ENCODE measurements around the gene BMP6.

DNA sequence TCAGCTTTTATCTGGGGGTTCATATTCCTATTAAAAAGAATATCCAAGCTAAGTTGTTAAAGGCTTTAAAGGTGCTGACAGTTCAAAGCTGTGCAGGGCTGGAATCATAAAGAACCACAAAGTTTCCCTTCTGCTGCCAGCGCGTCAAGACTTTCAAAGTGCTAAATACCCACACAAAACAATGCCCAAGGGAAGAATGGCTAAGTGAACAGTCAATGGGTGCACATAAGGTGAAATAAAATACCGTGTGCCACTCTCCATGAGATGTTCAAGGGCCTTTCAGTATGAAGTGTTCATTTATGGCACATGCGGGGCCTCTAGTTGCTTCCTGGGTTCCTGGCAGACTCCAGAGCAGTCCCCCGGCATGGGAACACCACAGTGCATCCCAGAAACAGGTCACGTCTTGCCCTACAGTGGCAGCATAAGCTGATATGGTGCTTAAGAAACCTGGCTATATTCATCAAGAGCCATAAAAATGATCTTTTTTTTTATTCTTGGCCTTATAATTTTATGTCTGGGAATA is 170.6 kb downstream of the BMP6 start:
- TF ChIP-seq, protein P1, sequence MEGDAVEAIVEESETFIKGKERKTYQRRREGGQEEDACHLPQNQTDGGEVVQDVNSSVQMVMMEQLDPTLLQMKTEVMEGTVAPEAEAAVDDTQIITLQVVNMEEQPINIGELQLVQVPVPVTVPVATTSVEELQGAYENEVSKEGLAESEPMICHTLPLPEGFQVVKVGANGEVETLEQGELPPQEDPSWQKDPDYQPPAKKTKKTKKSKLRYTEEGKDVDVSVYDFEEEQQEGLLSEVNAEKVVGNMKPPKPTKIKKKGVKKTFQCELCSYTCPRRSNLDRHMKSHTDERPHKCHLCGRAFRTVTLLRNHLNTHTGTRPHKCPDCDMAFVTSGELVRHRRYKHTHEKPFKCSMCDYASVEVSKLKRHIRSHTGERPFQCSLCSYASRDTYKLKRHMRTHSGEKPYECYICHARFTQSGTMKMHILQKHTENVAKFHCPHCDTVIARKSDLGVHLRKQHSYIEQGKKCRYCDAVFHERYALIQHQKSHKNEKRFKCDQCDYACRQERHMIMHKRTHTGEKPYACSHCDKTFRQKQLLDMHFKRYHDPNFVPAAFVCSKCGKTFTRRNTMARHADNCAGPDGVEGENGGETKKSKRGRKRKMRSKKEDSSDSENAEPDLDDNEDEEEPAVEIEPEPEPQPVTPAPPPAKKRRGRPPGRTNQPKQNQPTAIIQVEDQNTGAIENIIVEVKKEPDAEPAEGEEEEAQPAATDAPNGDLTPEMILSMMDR (conservative IDR thresholded peaks at IDR 0.05) = no peak
- TF ChIP-seq EZH2 (IDR thresholded peaks at IDR 0.05; ENCODE audit: low read depth) = no peak
